HL-60 (cell line): Measurements from ENCODE around the gene JAK1.

Source experiments
- CTCF ChIP-seq: IDR thresholded peaks from one replicate; pipeline ENCODE4 v1.5.1; 2011; ENCODE audit warnings: low read length, control low read depth, inconsistent platforms; ENCODE audit not compliant: insufficient read depth
- GABPA ChIP-seq: IDR thresholded peaks from 2 replicates; pipeline ENCODE4 v1.6.1; 2012; ENCODE audit warnings: low read depth
- POLR2AphosphoS5 ChIP-seq: IDR thresholded peaks from 2 replicates; pipeline ENCODE4 v1.6.1; 2012; ENCODE audit warnings: low read depth
- REST ChIP-seq: IDR thresholded peaks from 2 replicates; pipeline ENCODE4 v1.6.1; 2012; ENCODE audit warnings: low read depth; ENCODE audit not compliant: insufficient replicate concordance

- TF ChIP-seq CTCF, result no peak
- no peak for TF ChIP-seq POLR2AphosphoS5
- TF ChIP-seq REST, result no peak
- TF ChIP-seq GABPA, result no peak
Observed at GRCh38 chr1:64871256-64871655, 95.1 kb downstream of the JAK1 start.
